SK-N-MC (cell line): ENCODE data around the gene SNAI3.

Experiments
- EZH2 ChIP-seq: fragments of 200-600 bp; sonication (generic); IDR thresholded peaks from one replicate; pipeline ENCODE4 v1.6.1; 2017; ENCODE audit warnings: antibody characterized with exemption
- POLR2AphosphoS5 ChIP-seq: IDR thresholded peaks from 2 replicates; pipeline ENCODE4 v1.6.1; 2012; ENCODE audit warnings: mild to moderate bottlenecking, low read depth, low read length, borderline replicate concordance

DNA sequence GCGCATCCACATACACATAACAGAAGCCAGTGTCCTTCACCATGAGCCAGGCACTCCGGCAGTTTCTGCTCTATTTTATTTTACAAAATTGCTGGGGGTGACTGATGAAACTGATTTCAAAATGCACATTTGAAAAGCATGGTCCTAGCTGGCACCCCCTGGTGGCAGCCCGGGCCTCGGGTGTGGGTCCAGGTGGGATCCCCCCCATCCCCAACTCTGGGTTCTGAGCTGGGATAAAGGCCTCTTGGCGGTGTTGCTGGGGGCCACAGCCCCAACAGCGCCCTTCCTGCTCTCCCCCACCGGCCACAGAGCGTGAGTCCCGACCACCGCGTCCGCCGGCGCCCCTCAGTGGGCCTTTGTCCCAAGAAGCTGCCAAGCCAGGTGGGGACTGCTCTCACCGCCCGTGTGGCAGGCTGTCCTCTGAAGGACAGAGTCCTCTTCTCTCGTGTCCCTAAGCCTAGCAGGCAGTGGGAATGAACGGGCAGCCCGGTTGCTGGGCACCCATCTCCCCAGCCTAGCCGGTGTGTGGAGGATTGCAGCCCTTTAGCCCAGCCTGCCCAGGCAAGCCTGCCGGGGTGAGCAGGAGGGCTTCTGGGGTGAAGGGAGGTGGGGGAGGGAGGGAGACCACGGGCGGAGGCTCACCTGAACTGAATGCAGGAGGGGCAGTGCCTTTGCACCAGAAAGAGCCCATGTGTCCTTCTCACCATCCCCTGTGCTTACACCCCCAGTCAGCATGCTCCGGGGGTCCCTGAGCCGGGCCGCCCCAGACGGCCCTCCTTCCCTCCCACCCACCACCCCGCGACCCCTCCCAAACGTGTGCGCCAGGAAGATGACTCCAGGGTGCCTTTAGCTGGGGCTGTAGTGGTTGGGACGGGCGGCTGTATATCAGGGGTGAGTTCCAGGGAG lies 898 bp downstream of the SNAI3 start:
- TF ChIP-seq POLR2AphosphoS5 (no peak), EZH2 (no peak)
